HG03196 (cell line): Measurements from ENCODE around the gene PLEKHM2.
"Not testable (repeated sequence)": the region's sequence is repeated elsewhere in the genome, so short reads cannot be mapped to it uniquely, and the experiment has no call there.

Experiments used
- ATAC-seq: cut with Tn5 transposase; IDR thresholded peaks from one replicate; pipeline ENCODE4 v1.9.1; 2021; ENCODE audit not compliant: unreplicated experiment

Gene PLEKHM2

GRCh38 chr1:15699321-15699720 is 15.2 kb downstream of the PLEKHM2 start:
- ATAC-seq, result not testable (repeated sequence)

DNA sequence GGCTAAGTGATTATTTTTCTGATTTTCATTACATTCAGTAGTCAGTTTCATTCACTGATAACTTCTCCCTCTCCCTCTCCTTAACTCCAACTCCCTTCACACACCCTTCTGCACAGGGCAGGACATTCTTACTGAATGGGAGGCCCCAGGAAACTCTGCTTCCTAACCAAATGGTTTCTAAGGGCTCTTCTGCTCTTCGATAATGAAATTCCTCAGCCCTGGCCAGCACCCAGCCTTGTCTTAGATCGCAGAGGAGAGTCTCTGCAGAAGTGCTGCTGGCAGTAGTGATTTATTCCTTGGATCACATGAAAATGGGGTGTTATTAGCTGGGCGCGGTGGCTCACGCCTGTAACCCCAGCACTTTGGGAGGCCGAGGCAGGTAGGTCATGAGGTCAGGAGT is 16.4 kb downstream of the PLEKHM2 start:
- ATAC-seq, result no peak

GRCh38 chr1:15701784-15702183 is 17.7 kb downstream of the PLEKHM2 start:
- ATAC-seq, result no peak

- no peak for ATAC-seq
Observed at GRCh38 chr1:15702722-15703550, 18.8 kb downstream of the PLEKHM2 start.

- ATAC-seq, result no peak
Observed at GRCh38 chr1:15703562-15703961, 19.4 kb downstream of the PLEKHM2 start.

- ATAC-seq, result no peak
Observed at GRCh38 chr1:15704526-15705183, 20.5 kb downstream of the PLEKHM2 start.

GRCh38 chr1:15705184-15705566 is 21.1 kb downstream of the PLEKHM2 start:
- ATAC-seq, result no peak

DNA sequence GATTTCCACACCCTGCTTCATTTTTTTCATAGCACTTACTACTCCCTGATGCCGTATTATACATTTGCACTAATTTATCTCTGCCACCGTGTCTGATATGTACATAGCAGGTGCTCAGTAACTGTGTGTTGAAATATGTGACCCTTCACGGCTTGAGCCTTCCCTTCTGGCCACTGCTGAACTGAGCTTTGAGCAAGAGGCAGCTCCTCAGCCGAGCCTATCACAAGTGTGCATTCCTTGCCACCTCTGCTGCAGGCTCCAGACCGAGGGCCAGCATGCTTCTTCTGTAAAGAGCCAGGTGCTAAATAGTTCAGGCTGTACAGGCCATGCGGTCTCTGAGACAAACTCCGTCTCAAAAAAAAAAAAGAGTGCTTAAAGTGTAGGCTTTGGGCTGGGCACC is 22.6 kb downstream of the PLEKHM2 start:
- ATAC-seq, result no peak

GRCh38 chr1:15707239-15707925 is 23.3 kb downstream of the PLEKHM2 start:
- no peak for ATAC-seq

DNA sequence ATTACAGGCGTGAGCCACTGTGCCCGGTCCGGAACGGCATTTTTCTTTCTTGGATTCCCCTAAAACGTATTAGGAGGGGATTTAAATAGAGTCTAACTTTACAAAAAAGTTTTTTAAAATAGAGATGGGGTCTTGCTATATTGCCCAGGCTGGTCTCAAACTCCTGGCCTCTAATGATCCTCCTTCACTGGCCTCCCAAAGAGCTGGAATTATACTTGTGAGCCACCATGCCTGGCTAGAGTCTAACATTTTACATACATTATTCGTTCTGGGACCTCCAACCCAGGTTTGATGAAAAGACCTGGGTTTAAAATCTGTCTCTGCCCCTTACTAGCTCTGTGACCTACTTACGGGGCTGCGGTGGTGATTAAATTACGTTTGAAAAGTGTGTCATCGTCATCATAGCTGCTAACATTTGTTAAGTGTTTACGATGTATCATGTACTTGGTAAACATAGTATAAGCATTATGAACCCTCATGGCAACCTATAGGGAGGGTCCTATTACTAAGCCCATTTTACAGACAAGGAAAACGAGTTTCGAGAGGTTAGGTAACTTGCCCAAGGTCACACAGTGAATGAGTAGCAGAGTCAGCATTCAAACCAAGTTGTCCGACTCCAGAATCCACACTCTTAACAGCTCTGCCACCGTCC is 24.5 kb downstream of the PLEKHM2 start:
- ATAC-seq, result no peak

GRCh38 chr1:15709226-15709625 is 25.1 kb downstream of the PLEKHM2 start:
- no peak for ATAC-seq

DNA sequence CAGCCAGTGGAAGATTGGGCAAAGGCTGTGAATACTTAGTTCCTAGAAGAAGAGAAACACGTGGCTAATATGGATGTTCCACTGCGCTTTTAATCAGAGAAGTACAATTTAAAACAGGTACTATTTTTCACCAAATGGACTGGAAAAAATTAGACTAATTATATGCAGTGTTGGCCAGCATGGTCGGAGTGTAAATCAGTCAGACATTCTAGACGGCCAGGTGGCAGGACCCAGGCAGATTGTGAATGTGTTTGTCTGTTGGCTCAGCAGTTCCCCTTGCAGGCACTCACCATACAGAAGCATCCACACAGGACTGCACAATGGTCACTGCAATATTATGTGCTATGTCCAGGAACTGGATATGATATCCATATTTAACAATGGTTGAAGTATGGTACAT is 28.0 kb downstream of the PLEKHM2 start:
- no peak for ATAC-seq

DNA sequence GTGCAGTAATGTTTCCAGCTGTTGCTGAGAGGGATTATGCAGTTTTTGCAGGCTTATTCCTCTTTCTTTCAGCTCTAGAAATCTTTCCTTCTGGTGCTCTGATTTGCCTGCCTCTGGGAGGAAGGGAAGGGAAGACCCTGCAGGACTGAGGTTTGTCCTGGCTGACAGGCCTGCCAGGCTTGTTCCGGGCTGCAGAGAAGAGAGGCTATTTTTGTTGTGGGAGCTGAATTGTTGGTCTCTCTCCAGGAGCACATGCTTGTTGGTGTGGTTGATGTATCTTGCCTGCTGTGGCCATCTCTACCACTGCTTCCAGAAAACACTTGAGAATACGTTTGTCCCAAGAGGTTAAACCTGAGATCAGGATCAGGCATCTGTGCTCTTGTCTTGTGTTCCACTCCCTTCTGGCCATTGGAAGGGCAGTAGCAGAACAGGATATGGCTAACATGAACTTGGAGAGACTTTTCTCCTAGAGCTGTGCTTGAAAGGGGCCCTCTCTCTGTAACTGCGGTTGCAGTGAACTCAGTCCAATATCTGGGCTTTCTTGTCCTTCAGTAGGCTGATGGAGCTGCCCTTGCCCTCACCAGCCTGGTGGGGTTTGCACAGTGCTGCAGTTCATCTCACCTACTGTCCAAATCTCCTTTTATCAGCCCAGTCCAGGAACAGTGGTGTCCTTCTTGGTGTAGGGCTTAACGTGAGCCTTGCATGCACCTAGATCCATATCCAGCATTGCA is 30.5 kb downstream of the PLEKHM2 start:
- ATAC-seq, result no peak

- ATAC-seq, result no peak
Observed at GRCh38 chr1:15717418-15718125, 33.5 kb downstream of the PLEKHM2 start.

DNA sequence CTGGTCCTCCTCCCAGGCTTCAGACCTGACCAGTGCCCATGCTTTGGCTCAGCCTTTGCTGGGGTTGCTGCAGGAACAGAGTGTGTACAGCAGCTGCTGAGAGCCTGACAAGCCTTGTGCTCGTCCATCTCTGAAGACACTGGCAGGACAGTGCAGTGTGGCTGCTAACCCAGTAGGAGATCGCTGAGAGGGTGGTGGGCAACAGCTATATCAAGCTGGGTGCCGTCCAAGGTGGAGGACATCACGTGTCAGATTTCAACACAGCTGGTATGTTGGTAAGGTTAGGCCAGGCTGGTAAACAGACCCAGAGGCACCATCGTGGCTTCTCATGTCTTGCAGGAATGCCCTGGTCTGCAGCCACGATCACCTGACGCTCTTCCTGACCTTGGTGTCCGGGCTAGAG is 34.1 kb downstream of the PLEKHM2 start:
- no peak for ATAC-seq

DNA sequence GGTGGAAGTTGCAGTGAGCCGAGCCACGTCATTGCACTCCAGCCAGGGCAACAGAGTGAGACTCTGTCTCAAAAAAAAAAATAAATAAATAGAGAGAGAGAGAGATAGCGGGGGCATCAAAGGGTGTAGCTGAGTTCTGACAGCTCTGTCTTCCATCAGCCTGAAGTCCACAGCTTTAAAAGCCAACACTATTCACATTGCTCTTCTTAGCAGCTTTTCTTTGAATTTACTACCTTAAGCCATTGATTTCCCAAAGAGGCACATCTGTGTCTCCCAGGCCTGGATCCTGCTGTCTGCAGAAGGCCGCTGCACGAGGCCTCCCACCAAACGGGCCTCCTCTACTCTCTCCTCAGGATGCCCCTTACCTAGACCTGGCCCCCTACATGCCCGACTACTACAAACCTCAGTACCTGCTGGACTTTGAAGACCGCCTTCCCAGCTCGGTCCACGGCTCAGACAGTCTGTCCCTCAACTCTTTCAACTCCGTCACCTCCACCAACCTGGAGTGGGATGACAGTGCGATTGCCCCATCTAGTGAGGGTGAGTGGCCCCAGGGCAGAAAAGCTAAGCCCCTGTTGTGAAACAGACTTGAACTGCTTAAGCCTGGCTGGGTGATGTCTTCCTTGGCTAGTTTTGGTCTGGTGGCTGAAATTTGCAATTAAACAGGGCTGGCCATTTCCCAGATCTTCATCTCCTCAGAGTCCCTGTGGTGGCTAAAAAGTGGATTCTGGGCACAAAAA is 35.4 kb downstream of the PLEKHM2 start:
- no peak for ATAC-seq

- ATAC-seq, result no peak
Observed at GRCh38 chr1:15720861-15721260, 36.7 kb downstream of the PLEKHM2 start.

GRCh38 chr1:15722411-15722810 is 38.3 kb downstream of the PLEKHM2 start:
- no peak for ATAC-seq

DNA sequence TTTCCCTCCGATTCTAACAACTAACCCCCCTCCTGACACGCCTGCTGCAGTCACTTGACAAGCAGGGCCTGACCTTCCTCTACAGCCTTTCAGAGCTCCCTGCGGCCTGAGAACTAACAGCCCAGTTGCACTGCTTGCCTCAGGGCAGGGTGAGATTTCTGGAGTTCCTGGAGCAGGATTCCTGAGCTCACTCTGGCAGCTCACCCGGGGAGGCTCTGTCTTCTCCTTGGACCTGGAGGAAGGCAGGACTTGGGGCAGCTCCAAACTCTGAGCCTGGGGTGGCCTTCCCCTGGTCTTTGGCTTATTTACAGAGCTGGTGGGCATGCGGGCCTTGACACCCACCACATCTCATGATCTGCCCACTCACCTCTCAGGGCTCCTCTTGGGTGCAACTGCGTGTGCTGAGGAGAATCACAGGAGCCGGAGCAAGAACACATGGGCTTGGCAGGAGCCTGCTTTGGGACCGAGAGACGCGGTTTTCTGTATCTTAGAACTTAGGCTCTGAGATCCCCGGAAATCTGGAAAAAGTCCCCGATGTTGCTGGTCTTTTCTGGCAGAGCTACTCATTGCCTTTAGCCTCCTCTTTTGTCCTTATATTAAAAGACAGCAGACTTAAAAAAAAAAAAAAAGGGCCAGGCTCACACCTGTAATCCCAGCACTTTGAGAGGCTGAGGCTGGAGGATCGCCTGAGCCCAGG is 38.9 kb downstream of the PLEKHM2 start:
- no peak for ATAC-seq
